H9 (cell line): Measurements from ENCODE around the gene PPP2R1A. TPM values are rescaled to one million over a fixed set of nuclear protein-coding genes. Genes with fewer than 3 reads are reported as not detected.

ENCODE experiments used
- DNase-seq: peaks from one replicate; pipeline ENCODE4 v3.0.0-alpha.2; 2017
- H2AFZ ChIP-seq: one replicate; pipeline ENCODE4 v1.6.1; 2013; ENCODE audit warnings: mild to moderate bottlenecking, low read length, control low read depth, moderate library complexity
- H2AK5ac ChIP-seq: 2 replicates; pipeline ENCODE4 v1.6.1; 2013; ENCODE audit warnings: low read length, control low read depth, mixed read lengths; ENCODE audit not compliant: insufficient read length
- H2BK120ac ChIP-seq: one replicate; pipeline ENCODE4 v1.6.1; 2013; ENCODE audit warnings: low read depth, mild to moderate bottlenecking, low read length, control low read depth, inconsistent platforms; ENCODE audit not compliant: poor library complexity, severe bottlenecking
- H2BK12ac ChIP-seq: 2 replicates; pipeline ENCODE4 v1.6.1; 2013; ENCODE audit warnings: low read length, control low read depth, mixed read lengths, low read depth; ENCODE audit not compliant: insufficient read length
- H2BK15ac ChIP-seq: 2 replicates; pipeline ENCODE4 v1.6.1; 2013; ENCODE audit warnings: low read depth, low read length, control low read depth
- H2BK20ac ChIP-seq: one replicate; pipeline ENCODE4 v1.6.1; 2013; ENCODE audit warnings: low read depth, mild to moderate bottlenecking, low read length, control low read depth, inconsistent platforms; ENCODE audit not compliant: poor library complexity, severe bottlenecking
- H2BK5ac ChIP-seq: 2 replicates; pipeline ENCODE4 v1.6.1; 2013; ENCODE audit warnings: low read length, control low read depth, mixed read lengths; ENCODE audit not compliant: insufficient read length
- H3K14ac ChIP-seq: 2 replicates; pipeline ENCODE4 v1.6.1; 2013; ENCODE audit warnings: low read length, control low read depth; ENCODE audit not compliant: insufficient read depth
- H3K18ac ChIP-seq: 2 replicates; pipeline ENCODE4 v1.6.1; 2013; ENCODE audit warnings: low read depth, mild to moderate bottlenecking, mixed read lengths, low read length, control low read depth; ENCODE audit not compliant: insufficient read length
- H3K23ac ChIP-seq: 2 replicates; pipeline ENCODE4 v1.6.1; 2013; ENCODE audit warnings: low read length, control low read depth, mixed read lengths, low read depth; ENCODE audit not compliant: insufficient read length
- H3K23me2 ChIP-seq: 2 replicates; pipeline ENCODE4 v1.6.1; 2013; ENCODE audit warnings: low read depth, mild to moderate bottlenecking, mixed read lengths, low read length, control low read depth; ENCODE audit not compliant: insufficient read length, poor library complexity, severe bottlenecking
- H3K27ac ChIP-seq: 2 replicates; pipeline ENCODE4 v1.5.1; 2013; ENCODE audit warnings: low read length, control low read depth, mixed read lengths, low read depth; ENCODE audit not compliant: insufficient read length
- H3K27me3 ChIP-seq: 2 replicates; pipeline ENCODE4 v1.6.1; 2013; ENCODE audit warnings: low read length, control low read depth, inconsistent platforms; ENCODE audit not compliant: insufficient read depth
- H3K4ac ChIP-seq: 2 replicates; pipeline ENCODE4 v1.6.1; 2013; ENCODE audit warnings: low read depth, mild to moderate bottlenecking, control low read depth, inconsistent platforms, low read length, moderate library complexity
- H3K4me1 ChIP-seq: 2 replicates; pipeline ENCODE4 v1.6.1; 2013; ENCODE audit warnings: low read length, control low read depth, inconsistent platforms; ENCODE audit not compliant: insufficient read depth
- H3K4me2 ChIP-seq: 2 replicates; pipeline ENCODE4 v1.6.1; 2013; ENCODE audit warnings: low read length, control low read depth, mixed read lengths; ENCODE audit not compliant: insufficient read length, insufficient read depth
- H3K56ac ChIP-seq: 2 replicates; pipeline ENCODE4 v1.6.1; 2013; ENCODE audit warnings: low read depth, mild to moderate bottlenecking, mixed read lengths, low read length, control low read depth; ENCODE audit not compliant: insufficient read length
- H3K79me1 ChIP-seq: 2 replicates; pipeline ENCODE4 v1.6.1; 2013; ENCODE audit warnings: low read depth, mild to moderate bottlenecking, moderate library complexity, low read length, control low read depth, inconsistent platforms; ENCODE audit not compliant: insufficient read depth, poor library complexity, severe bottlenecking
- H3K79me2 ChIP-seq: 2 replicates; pipeline ENCODE4 v1.6.1; 2013; ENCODE audit warnings: low read length, control low read depth, inconsistent platforms; ENCODE audit not compliant: insufficient read depth
- H3K9ac ChIP-seq: 2 replicates; pipeline ENCODE4 v1.6.1; 2013; ENCODE audit warnings: low read length, control low read depth, mixed read lengths; ENCODE audit not compliant: insufficient read length; ENCODE audit errors: extremely low read depth
- H3K9me3 ChIP-seq: one replicate; pipeline ENCODE4 v1.6.1; 2013; ENCODE audit warnings: low read depth, low read length, inconsistent platforms; ENCODE audit not compliant: control insufficient read depth
- H3T11ph ChIP-seq: one replicate; pipeline ENCODE4 v1.6.1; 2013; ENCODE audit warnings: mild to moderate bottlenecking, low read length, control low read depth, inconsistent platforms
- H4K20me1 ChIP-seq: one replicate; pipeline ENCODE4 v1.6.1; 2013; ENCODE audit not compliant: control insufficient read depth, insufficient read length, insufficient read depth
- H4K5ac ChIP-seq: 2 replicates; pipeline ENCODE4 v1.6.1; 2013; ENCODE audit warnings: low read depth, mild to moderate bottlenecking, mixed read lengths, low read length, control low read depth; ENCODE audit not compliant: insufficient read length
- H4K8ac ChIP-seq: replicated peaks from 2 replicates; pipeline ENCODE4 v1.6.1; 2013; ENCODE audit warnings: low read length, control low read depth, mixed read lengths, low read depth; ENCODE audit not compliant: insufficient read length
- H4K91ac ChIP-seq: 2 replicates; pipeline ENCODE4 v1.6.1; 2013; ENCODE audit warnings: low read depth, mild to moderate bottlenecking, moderate library complexity, mixed read lengths, low read length, control low read depth; ENCODE audit not compliant: insufficient read length
- H3K27ac Mint-ChIP-seq, 3 experiments: 2 replicates in 2 of 3; 3 replicates in 1 of 3; pipeline ENCODE4 v1.8.0; 2020 to 2021; ENCODE audit warnings: mixed read lengths in 3 of 3, mild to moderate bottlenecking in 1 of 3, moderate library complexity in 1 of 3
- H3K27me3 Mint-ChIP-seq: 2 replicates; pipeline ENCODE4 v1.8.0; 2021; ENCODE audit warnings: low read depth, mild to moderate bottlenecking, moderate library complexity, mixed read lengths
- H3K36me3 Mint-ChIP-seq, 3 experiments: 2 replicates in 2 of 3; 3 replicates in 1 of 3; pipeline ENCODE4 v1.8.0; 2020 to 2021; ENCODE audit warnings: low read depth in 3 of 3, mixed read lengths in 3 of 3; ENCODE audit not compliant: insufficient read depth in 1 of 3
- H3K4me1 Mint-ChIP-seq, 2 experiments: 2 replicates each; pipeline ENCODE4 v1.8.0; 2020; ENCODE audit warnings: mixed read lengths in 2 of 2
- H3K4me3 Mint-ChIP-seq, 2 experiments: 2 replicates in 1 of 2; 3 replicates in 1 of 2; pipeline ENCODE4 v1.8.0; 2020 to 2021; ENCODE audit warnings: mild to moderate bottlenecking in 2 of 2, mixed read lengths in 2 of 2, moderate library complexity in 1 of 2
- H3K9me3 Mint-ChIP-seq, 2 experiments: 2 replicates in 1 of 2; 3 replicates in 1 of 2; pipeline ENCODE4 v1.8.0; 2020; ENCODE audit warnings: mild to moderate bottlenecking in 2 of 2, mixed read lengths in 2 of 2, moderate library complexity in 1 of 2
- WGBS: extraction: QIAGEN DNeasy Blood & Tissue Kit; methylation state at CpG from one replicate; pipeline ENCODE4 v1.1.7; 2013; ENCODE audit warnings: missing lambda C conversion rate, low lambda C conversion rate, mixed read lengths; ENCODE audit not compliant: insufficient read length; ENCODE audit errors: extremely low coverage; 5-methylcytosine and 5-hydroxymethylcytosine counted together
- total RNA-seq: library from RNA; stranded (reverse); gene quantifications from 2 replicates; pipeline ENCODE4 v1.2.1, GENCODE V29; 2021
- TF ChIP-seq, protein P1 (sequence below): fragments of 200-600 bp; sonication (generic); conservative IDR thresholded peaks from 3 replicates; pipeline ENCODE4 v1.8.0; 2021; ENCODE audit warnings: antibody characterized with exemption, mild to moderate bottlenecking

PPP2R1A gene
- total RNA-seq, 1 experiment from 2014 or later: 432 TPM

DNA sequence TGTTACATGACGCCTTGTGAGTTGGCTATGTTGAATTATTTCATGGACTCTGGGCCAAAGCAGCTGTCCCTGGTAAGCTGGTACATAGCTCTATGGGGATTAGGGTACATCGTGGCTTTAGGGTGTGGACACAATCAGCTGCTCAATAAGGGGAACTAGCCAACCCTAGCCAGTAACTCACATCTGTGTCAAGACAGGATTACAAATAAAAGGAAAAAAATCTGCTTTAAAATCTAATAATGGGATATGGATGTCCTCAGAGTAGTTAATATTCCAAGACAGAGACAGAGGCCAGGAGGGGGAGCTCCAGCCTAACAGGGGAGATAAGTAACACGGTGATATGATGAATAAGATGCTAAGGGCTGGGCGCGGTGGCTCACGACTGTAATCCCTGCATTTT lies 58.4 kb downstream of the PPP2R1A start:
- DNase-seq: peak; percentile 62
- Histone ChIP-seq H3K56ac (no peak overlapping the region), H2AFZ (no peak overlapping the region), H3K9me3 (no peaks in the 10 kb centered on the region), H3K4me2 (no peak overlapping the region), H3K23ac (no peak overlapping the region), H2BK120ac (no peak overlapping the region), H2BK5ac (no peak overlapping the region), H4K8ac (no peak overlapping the region), H4K91ac (no peak overlapping the region), H3K27me3 (no peaks in the 10 kb centered on the region), H3K18ac (no peak overlapping the region), H2BK15ac (no peak overlapping the region), H3K79me1 (no peaks in the 10 kb centered on the region), H3K4ac (no peak overlapping the region), H3T11ph (no peak overlapping the region), H3K9ac (no peak overlapping the region), H2AK5ac (no peak overlapping the region), H3K27ac (no peak overlapping the region), H2BK12ac (no peak overlapping the region), H3K79me2 (no peaks in the 10 kb centered on the region), H2BK20ac (no peak overlapping the region), H4K5ac (no peak overlapping the region), H3K14ac (no peak overlapping the region), H3K23me2 (no peaks in the 10 kb centered on the region), H4K20me1 (no peaks in the 10 kb centered on the region), H3K4me1 (no peaks in the 10 kb centered on the region)
- TF ChIP-seq, protein P1, sequence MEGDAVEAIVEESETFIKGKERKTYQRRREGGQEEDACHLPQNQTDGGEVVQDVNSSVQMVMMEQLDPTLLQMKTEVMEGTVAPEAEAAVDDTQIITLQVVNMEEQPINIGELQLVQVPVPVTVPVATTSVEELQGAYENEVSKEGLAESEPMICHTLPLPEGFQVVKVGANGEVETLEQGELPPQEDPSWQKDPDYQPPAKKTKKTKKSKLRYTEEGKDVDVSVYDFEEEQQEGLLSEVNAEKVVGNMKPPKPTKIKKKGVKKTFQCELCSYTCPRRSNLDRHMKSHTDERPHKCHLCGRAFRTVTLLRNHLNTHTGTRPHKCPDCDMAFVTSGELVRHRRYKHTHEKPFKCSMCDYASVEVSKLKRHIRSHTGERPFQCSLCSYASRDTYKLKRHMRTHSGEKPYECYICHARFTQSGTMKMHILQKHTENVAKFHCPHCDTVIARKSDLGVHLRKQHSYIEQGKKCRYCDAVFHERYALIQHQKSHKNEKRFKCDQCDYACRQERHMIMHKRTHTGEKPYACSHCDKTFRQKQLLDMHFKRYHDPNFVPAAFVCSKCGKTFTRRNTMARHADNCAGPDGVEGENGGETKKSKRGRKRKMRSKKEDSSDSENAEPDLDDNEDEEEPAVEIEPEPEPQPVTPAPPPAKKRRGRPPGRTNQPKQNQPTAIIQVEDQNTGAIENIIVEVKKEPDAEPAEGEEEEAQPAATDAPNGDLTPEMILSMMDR: peak; percentile 73
- Mint-ChIP-seq H3K4me3 (peak overlapping the region in 1 of 2 experiments; percentile 26; a peak in 1 of 5 replicates), H3K36me3 (peaks cover 0 to 3% (median 0%) of the 10 kb centered on the region in 3 experiments; a peak in 2 of 7 replicates), H3K27ac (no peak overlapping the region; a peak in 1 of 7 replicates), H3K9me3 (peaks cover 26 to 34% of the 10 kb centered on the region in 2 experiments), H3K4me1 (no peaks in the 10 kb centered on the region), H3K27me3 (peaks cover 1% of the 10 kb centered on the region; the same call in 1 of the 2 replicates)
- WGBS: no CpG with 5 or more reads among the region's 6 CpGs
